ENCODE results near the gene DOK4. TPM values are rescaled to one million over a fixed set of nuclear protein-coding genes. Genes with fewer than 3 reads are reported as not detected.
A peak's percentile ranks its signal among the peaks of the same experiment; 100 is the strongest.

DOK4 gene
- total RNA-seq (2014; rRNA removed; shearing (Covaris generic)) = 118 and 122 TPM in 2 replicates

- peak; percentile 74 for DNase-seq (ENCODE audit: low spot score)
These were observed at the start of gene DOK4 for GRCh38 chr16:57485916-57486857. Gene DOK4, minus strand, starts transcription at chr16:57486493. Its CDS starts 6,986 bp downstream, at chr16:57479507.

GRCh38 chr16:57535680-57536305 is 49.5 kb upstream of the DOK4 start:
- peak; percentile 75 for DNase-seq (ENCODE audit: low spot score)

- no peak for DNase-seq (ENCODE audit: low spot score)
These were observed 48.8 kb upstream of the DOK4 start for GRCh38 chr16:57534881-57535658.

GRCh38 chr16:57534337-57534880 is 48.1 kb upstream of the DOK4 start:
- no peak for DNase-seq (ENCODE audit: low spot score)

- DNase-seq (ENCODE audit: low spot score) = peak; percentile 44
These were observed 47.4 kb upstream of the DOK4 start for GRCh38 chr16:57533431-57534336.

GRCh38 chr16:57532266-57532625 is 46.0 kb upstream of the DOK4 start:
- no peak for DNase-seq (ENCODE audit: low spot score)

GRCh38 chr16:57531635-57532265 is 45.5 kb upstream of the DOK4 start:
- DNase-seq (ENCODE audit: low spot score) = no peak

- DNase-seq (ENCODE audit: low spot score) = no peak
These were observed 44.9 kb upstream of the DOK4 start for GRCh38 chr16:57531253-57531575.

GRCh38 chr16:57530522-57531252 is 44.4 kb upstream of the DOK4 start:
- no peak for DNase-seq (ENCODE audit: low spot score)

GRCh38 chr16:57530104-57530521 is 43.8 kb upstream of the DOK4 start:
- DNase-seq (ENCODE audit: low spot score) = peak; percentile 61

GRCh38 chr16:57529391-57530103 is 43.3 kb upstream of the DOK4 start:
- DNase-seq (ENCODE audit: low spot score) = no peak

GRCh38 chr16:57528499-57529390 is 42.5 kb upstream of the DOK4 start:
- DNase-seq (ENCODE audit: low spot score) = peak; percentile 63

- no peak for DNase-seq (ENCODE audit: low spot score)
These were observed 41.5 kb upstream of the DOK4 start for GRCh38 chr16:57527610-57528360.

- DNase-seq (ENCODE audit: low spot score) = no peak
These were observed 40.7 kb upstream of the DOK4 start for GRCh38 chr16:57527027-57527426.

GRCh38 chr16:57526498-57526897 is 40.2 kb upstream of the DOK4 start:
- DNase-seq (ENCODE audit: low spot score) = no peak

- DNase-seq (ENCODE audit: low spot score) = no peak
These were observed 39.5 kb upstream of the DOK4 start for GRCh38 chr16:57525761-57526160.

GRCh38 chr16:57522960-57523359 is 36.7 kb upstream of the DOK4 start:
- DNase-seq (ENCODE audit: low spot score) = no peak
